HL-60/S4 (cell line): Measurements from ENCODE around the gene SLC7A14.

ENCODE experiments used
- in situ Hi-C: fragments of 300-500 bp; cut with MboI; formaldehyde crosslinking; loops from 2 replicates; pipeline ENCODE4 v1.14.3; 2022; ENCODE audit warnings: low sequenced_read_pairs

The SLC7A14 gene

GRCh38 chr3:170499562-170500156 lies 86.2 kb downstream of the SLC7A14 start:
- in situ Hi-C loops: no loop called here

- in situ Hi-C loops: no loop called here
Measured at GRCh38 chr3:170497207-170498095, 88.4 kb downstream of the SLC7A14 start.

- in situ Hi-C loops: no loop called here
Measured at GRCh38 chr3:170496868-170497140, 89.1 kb downstream of the SLC7A14 start.

GRCh38 chr3:170496026-170496867 lies 89.6 kb downstream of the SLC7A14 start:
- in situ Hi-C loops: no loop called here

GRCh38 chr3:170494766-170495165 lies 91.1 kb downstream of the SLC7A14 start:
- in situ Hi-C loops: no loop called here

- in situ Hi-C loops: no loop called here
Measured at GRCh38 chr3:170493712-170494182, 92.1 kb downstream of the SLC7A14 start.

- in situ Hi-C loops: no loop called here
Measured at GRCh38 chr3:170491901-170492300, 94.0 kb downstream of the SLC7A14 start.

GRCh38 chr3:170490828-170491560 lies 94.9 kb downstream of the SLC7A14 start:
- in situ Hi-C loops: no loop called here

GRCh38 chr3:170488802-170489201 lies 97.1 kb downstream of the SLC7A14 start:
- in situ Hi-C loops: no loop called here

- in situ Hi-C loops: no loop called here
Measured at GRCh38 chr3:170487031-170487430, 98.8 kb downstream of the SLC7A14 start.

- in situ Hi-C loops: no loop called here
Measured at GRCh38 chr3:170486398-170486797, 99.5 kb downstream of the SLC7A14 start.

GRCh38 chr3:170485696-170486095 lies 100.2 kb downstream of the SLC7A14 start:
- in situ Hi-C loops: no loop called here

- in situ Hi-C loops: no loop called here
Measured at GRCh38 chr3:170485294-170485693, 100.6 kb downstream of the SLC7A14 start.

GRCh38 chr3:170484869-170485268 lies 101.0 kb downstream of the SLC7A14 start:
- in situ Hi-C loops: no loop called here

- in situ Hi-C loops: no loop called here
Measured at GRCh38 chr3:170483485-170484262, 102.2 kb downstream of the SLC7A14 start.

GRCh38 chr3:170482199-170482598 lies 103.7 kb downstream of the SLC7A14 start:
- in situ Hi-C loops: no loop called here

- in situ Hi-C loops: no loop called here
Measured at GRCh38 chr3:170480111-170480510, 105.8 kb downstream of the SLC7A14 start.

- in situ Hi-C loops: no loop called here
Measured at GRCh38 chr3:170477395-170477794, 108.5 kb downstream of the SLC7A14 start.

GRCh38 chr3:170476291-170476690 lies 109.6 kb downstream of the SLC7A14 start:
- in situ Hi-C loops: no loop called here

- in situ Hi-C loops: no loop called here
Measured at GRCh38 chr3:170475092-170475685, 110.7 kb downstream of the SLC7A14 start.
